ENCODE data around the gene THSD7A. TPM values are rescaled to one million over a fixed set of nuclear protein-coding genes. Genes with fewer than 3 reads are reported as not detected.

THSD7A gene
- total RNA-seq, 1 experiment from 2014 or later: 0.68 TPM

DNA sequence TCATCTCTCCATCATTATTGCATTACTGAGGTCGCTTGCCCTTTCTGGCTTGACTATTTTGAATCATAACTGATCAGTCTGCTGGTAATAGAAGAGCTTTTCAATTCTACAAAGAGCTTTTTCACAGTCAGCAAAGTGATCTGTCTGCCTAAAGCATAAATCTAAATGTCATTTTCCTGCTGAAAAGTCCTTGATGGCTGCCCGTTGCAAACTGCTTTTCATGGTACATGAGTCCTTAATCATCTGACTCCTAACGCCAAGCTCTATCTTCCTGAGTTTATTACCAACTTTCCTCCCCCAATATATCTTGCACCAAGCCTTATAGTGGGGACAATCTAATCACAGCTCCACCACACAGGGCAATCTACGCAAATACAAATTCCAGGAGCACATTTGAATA is 39.8 kb downstream of the THSD7A start:
- TF ChIP-seq, protein P1, sequence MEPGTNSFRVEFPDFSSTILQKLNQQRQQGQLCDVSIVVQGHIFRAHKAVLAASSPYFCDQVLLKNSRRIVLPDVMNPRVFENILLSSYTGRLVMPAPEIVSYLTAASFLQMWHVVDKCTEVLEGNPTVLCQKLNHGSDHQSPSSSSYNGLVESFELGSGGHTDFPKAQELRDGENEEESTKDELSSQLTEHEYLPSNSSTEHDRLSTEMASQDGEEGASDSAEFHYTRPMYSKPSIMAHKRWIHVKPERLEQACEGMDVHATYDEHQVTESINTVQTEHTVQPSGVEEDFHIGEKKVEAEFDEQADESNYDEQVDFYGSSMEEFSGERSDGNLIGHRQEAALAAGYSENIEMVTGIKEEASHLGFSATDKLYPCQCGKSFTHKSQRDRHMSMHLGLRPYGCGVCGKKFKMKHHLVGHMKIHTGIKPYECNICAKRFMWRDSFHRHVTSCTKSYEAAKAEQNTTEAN (CRISPR knock-in tag; IDR thresholded peaks at IDR 0.05): no peak
- TF ChIP-seq NR1H2 (CRISPR knock-in tag; IDR thresholded peaks at IDR 0.05) (no peak), ATF1 (CRISPR knock-in tag; IDR thresholded peaks at IDR 0.05) (no peak), JUN (CRISPR knock-in tag; IDR thresholded peaks at IDR 0.05) (no peak), NFE2L1 (CRISPR knock-in tag; IDR thresholded peaks at IDR 0.05) (no peak), ESRRA (CRISPR knock-in tag; IDR thresholded peaks at IDR 0.05; ENCODE audit: borderline replicate concordance) (no peak), ZNF232 (CRISPR knock-in tag; IDR thresholded peaks at IDR 0.05) (no peak), TEAD4 (CRISPR knock-in tag; IDR thresholded peaks at IDR 0.05) (no peak), NFYB (CRISPR knock-in tag; conservative IDR thresholded peaks at IDR 0.05; ENCODE audit: low read depth) (no peak), JAZF1 (CRISPR knock-in tag; IDR thresholded peaks at IDR 0.05) (no peak), TCF7 (CRISPR knock-in tag; IDR thresholded peaks at IDR 0.05; ENCODE audit: low read depth) (no peak), ZNF416 (CRISPR knock-in tag; IDR thresholded peaks at IDR 0.05) (no peak), ZNF121 (CRISPR knock-in tag; IDR thresholded peaks at IDR 0.05) (no peak), ZNF263 (CRISPR knock-in tag; IDR thresholded peaks at IDR 0.05; ENCODE audit: low read depth) (no peak), NFATC4 (CRISPR knock-in tag; IDR thresholded peaks at IDR 0.05) (no peak)
- TF ChIP-seq, protein P2, sequence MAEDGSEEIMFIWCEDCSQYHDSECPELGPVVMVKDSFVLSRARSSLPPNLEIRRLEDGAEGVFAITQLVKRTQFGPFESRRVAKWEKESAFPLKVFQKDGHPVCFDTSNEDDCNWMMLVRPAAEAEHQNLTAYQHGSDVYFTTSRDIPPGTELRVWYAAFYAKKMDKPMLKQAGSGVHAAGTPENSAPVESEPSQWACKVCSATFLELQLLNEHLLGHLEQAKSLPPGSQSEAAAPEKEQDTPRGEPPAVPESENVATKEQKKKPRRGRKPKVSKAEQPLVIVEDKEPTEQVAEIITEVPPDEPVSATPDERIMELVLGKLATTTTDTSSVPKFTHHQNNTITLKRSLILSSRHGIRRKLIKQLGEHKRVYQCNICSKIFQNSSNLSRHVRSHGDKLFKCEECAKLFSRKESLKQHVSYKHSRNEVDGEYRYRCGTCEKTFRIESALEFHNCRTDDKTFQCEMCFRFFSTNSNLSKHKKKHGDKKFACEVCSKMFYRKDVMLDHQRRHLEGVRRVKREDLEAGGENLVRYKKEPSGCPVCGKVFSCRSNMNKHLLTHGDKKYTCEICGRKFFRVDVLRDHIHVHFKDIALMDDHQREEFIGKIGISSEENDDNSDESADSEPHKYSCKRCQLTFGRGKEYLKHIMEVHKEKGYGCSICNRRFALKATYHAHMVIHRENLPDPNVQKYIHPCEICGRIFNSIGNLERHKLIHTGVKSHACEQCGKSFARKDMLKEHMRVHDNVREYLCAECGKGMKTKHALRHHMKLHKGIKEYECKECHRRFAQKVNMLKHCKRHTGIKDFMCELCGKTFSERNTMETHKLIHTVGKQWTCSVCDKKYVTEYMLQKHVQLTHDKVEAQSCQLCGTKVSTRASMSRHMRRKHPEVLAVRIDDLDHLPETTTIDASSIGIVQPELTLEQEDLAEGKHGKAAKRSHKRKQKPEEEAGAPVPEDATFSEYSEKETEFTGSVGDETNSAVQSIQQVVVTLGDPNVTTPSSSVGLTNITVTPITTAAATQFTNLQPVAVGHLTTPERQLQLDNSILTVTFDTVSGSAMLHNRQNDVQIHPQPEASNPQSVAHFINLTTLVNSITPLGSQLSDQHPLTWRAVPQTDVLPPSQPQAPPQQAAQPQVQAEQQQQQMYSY (CRISPR knock-in tag; IDR thresholded peaks at IDR 0.05): no peak
- TF ChIP-seq, protein P3, sequence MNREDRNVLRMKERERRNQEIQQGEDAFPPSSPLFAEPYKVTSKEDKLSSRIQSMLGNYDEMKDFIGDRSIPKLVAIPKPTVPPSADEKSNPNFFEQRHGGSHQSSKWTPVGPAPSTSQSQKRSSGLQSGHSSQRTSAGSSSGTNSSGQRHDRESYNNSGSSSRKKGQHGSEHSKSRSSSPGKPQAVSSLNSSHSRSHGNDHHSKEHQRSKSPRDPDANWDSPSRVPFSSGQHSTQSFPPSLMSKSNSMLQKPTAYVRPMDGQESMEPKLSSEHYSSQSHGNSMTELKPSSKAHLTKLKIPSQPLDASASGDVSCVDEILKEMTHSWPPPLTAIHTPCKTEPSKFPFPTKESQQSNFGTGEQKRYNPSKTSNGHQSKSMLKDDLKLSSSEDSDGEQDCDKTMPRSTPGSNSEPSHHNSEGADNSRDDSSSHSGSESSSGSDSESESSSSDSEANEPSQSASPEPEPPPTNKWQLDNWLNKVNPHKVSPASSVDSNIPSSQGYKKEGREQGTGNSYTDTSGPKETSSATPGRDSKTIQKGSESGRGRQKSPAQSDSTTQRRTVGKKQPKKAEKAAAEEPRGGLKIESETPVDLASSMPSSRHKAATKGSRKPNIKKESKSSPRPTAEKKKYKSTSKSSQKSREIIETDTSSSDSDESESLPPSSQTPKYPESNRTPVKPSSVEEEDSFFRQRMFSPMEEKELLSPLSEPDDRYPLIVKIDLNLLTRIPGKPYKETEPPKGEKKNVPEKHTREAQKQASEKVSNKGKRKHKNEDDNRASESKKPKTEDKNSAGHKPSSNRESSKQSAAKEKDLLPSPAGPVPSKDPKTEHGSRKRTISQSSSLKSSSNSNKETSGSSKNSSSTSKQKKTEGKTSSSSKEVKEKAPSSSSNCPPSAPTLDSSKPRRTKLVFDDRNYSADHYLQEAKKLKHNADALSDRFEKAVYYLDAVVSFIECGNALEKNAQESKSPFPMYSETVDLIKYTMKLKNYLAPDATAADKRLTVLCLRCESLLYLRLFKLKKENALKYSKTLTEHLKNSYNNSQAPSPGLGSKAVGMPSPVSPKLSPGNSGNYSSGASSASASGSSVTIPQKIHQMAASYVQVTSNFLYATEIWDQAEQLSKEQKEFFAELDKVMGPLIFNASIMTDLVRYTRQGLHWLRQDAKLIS (CRISPR knock-in tag; IDR thresholded peaks at IDR 0.05; ENCODE audit: borderline replicate concordance): no peak
- TF ChIP-seq, protein P4, sequence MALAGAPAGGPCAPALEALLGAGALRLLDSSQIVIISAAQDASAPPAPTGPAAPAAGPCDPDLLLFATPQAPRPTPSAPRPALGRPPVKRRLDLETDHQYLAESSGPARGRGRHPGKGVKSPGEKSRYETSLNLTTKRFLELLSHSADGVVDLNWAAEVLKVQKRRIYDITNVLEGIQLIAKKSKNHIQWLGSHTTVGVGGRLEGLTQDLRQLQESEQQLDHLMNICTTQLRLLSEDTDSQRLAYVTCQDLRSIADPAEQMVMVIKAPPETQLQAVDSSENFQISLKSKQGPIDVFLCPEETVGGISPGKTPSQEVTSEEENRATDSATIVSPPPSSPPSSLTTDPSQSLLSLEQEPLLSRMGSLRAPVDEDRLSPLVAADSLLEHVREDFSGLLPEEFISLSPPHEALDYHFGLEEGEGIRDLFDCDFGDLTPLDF (CRISPR knock-in tag; IDR thresholded peaks at IDR 0.05): no peak
- TF ChIP-seq, protein P5, sequence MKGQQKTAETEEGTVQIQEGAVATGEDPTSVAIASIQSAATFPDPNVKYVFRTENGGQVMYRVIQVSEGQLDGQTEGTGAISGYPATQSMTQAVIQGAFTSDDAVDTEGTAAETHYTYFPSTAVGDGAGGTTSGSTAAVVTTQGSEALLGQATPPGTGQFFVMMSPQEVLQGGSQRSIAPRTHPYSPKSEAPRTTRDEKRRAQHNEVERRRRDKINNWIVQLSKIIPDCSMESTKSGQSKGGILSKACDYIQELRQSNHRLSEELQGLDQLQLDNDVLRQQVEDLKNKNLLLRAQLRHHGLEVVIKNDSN (CRISPR knock-in tag; IDR thresholded peaks at IDR 0.05): no peak
- DNase-seq (ENCODE audit: low spot score): no peak
- no peak for ATAC-seq
- Mint-ChIP-seq H3K4me1 (no peaks in the 10 kb centered on the region), H3K4me3 (no peak overlapping the region), H3K27ac (no peak overlapping the region), H3K27me3 (ENCODE audit: low read depth) (no peaks in the 10 kb centered on the region), H3K9me3 (no peaks in the 10 kb centered on the region), H3K36me3 (no peaks in the 10 kb centered on the region)
- ChIA-PET CTCF (no interaction called here), POLR2A (no interaction called here)
